HT1080 (cell line): ENCODE results near the gene ATP9A. TPM values are rescaled to one million over a fixed set of nuclear protein-coding genes. Genes with fewer than 3 reads are reported as not detected.
"Not testable (repeated sequence)": the region's sequence is repeated elsewhere in the genome, so short reads cannot be mapped to it uniquely, and the experiment has no call there.

Experiments
- DNase-seq: peaks from one replicate; pipeline ENCODE4 v3.0.0-alpha.2; 2015; ENCODE audit warnings: low read depth
- total RNA-seq: library from RNA; depleted of rRNA; stranded (reverse); fragments of >200 nt; shearing (Covaris generic); gene quantifications from 2 replicates; pipeline ENCODE4 v1.2.3, GENCODE V29; 2014

Gene ATP9A
- total RNA-seq, 1 experiment from 2014 or later, result 3.0 TPM

- DNase-seq, result no peak
Observed at GRCh38 chr20:51797357-51798025, 29.3 kb upstream of the ATP9A start.

GRCh38 chr20:51796340-51796739, 28.1 kb upstream of the ATP9A start:
- no peak for DNase-seq

- DNase-seq, result no peak
Observed at GRCh38 chr20:51792960-51793359, 24.8 kb upstream of the ATP9A start.

GRCh38 chr20:51791626-51792025, 23.4 kb upstream of the ATP9A start:
- DNase-seq, result no peak

- DNase-seq, result no peak
Observed at GRCh38 chr20:51790256-51790655, 22.1 kb upstream of the ATP9A start.

GRCh38 chr20:51789434-51789833, 21.2 kb upstream of the ATP9A start:
- DNase-seq, result no peak

- no peak for DNase-seq
Observed at GRCh38 chr20:51788822-51789221, 20.6 kb upstream of the ATP9A start.

- no peak for DNase-seq
Observed at GRCh38 chr20:51784299-51784698, 16.1 kb upstream of the ATP9A start.

- DNase-seq, result not testable (repeated sequence)
Observed at GRCh38 chr20:51778229-51778759, 10.1 kb upstream of the ATP9A start.

- no peak for DNase-seq
Observed at GRCh38 chr20:51775241-51775640, 7.1 kb upstream of the ATP9A start.

GRCh38 chr20:51772236-51772635, 4.0 kb upstream of the ATP9A start:
- no peak for DNase-seq

GRCh38 chr20:51769976-51770615, 1.9 kb upstream of the ATP9A start:
- no peak for DNase-seq

GRCh38 chr20:51768759-51769517, 748 bp upstream of the ATP9A start:
- DNase-seq, result no peak

- no peak for DNase-seq
Observed at GRCh38 chr20:51766994-51767866, 960 bp downstream of the ATP9A start.

- DNase-seq, result not testable (repeated sequence)
Observed at GRCh38 chr20:51765381-51765780, 2.8 kb downstream of the ATP9A start.

GRCh38 chr20:51763965-51764602, 4.1 kb downstream of the ATP9A start:
- DNase-seq, result no peak

GRCh38 chr20:51760905-51761546, 7.2 kb downstream of the ATP9A start:
- DNase-seq, result peak; percentile 64

- no peak for DNase-seq
Observed at GRCh38 chr20:51759769-51760510, 8.2 kb downstream of the ATP9A start.

- DNase-seq, result no peak
Observed at GRCh38 chr20:51758978-51759544, 9.1 kb downstream of the ATP9A start.
